ENCODE results near the gene KIAA0930.

KIAA0930 gene

DNA sequence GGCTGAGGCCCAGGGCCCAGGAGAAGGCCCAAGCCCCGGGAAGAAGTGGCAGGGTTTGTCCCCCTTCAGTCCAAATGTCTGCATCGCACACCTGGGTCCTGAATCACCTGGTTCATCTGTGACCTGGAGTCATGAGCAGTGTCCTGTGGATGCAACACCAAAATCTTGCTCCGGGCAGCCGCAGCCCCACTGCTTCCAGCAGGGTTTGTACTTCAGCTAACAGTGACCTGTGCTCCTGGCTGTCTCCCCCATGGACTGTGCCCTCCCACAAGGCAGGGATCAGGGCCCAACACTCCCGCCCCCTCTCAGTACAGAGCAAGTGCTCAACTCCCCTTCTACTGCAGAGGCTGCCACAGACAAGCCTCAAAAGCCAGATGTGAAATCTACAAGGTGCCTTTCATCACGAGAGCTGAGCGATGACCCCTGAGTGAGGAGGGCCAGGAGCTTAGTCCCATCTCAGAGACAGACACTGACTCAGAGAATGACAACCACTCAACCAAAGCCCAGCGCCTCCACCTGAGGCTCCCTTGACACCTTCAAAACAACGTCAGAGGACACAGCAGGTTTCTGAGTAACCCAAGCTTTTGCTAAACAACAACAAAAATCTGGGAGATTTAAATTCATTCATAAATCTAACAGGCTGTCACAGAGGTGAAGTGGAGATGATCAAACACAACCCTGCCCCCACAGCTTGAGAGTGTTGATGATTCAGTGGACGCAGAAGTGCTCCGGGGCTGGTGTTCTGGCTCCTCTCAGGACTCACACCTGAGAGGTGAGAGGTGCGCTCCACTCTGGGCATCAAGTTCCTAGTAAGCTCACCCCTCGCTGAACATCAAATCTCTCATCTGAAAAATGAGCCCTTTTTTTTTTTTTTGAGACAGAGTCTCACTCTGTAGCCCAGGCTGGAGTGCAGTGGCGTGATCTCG lies 3.4 kb downstream of the KIAA0930 start:
- no peak for DNase-seq

DNA sequence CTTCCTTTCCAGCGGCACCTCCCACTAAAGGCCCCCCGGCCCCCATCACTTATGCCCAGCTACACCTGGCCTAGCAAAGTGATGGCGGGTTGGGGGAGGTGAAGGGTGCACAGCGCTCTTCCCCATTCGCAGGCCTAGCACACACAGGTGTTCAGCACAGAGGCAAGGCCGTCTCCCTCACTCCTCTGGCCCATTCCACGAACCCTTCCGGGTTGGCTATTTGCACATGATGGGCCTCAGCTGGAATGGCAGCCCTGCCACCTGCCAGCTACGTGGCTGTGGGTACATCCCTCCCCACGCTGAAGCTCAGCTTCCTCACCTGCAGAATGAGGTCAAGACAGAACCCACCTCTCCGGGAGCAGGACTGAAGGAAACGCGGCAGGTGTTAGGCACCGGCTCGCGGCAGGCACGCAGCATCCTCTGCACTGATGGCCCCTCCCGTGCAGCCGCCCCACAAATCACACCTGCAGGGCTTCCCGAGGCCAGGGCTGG lies 4.8 kb downstream of the KIAA0930 start:
- no peak for DNase-seq

DNA sequence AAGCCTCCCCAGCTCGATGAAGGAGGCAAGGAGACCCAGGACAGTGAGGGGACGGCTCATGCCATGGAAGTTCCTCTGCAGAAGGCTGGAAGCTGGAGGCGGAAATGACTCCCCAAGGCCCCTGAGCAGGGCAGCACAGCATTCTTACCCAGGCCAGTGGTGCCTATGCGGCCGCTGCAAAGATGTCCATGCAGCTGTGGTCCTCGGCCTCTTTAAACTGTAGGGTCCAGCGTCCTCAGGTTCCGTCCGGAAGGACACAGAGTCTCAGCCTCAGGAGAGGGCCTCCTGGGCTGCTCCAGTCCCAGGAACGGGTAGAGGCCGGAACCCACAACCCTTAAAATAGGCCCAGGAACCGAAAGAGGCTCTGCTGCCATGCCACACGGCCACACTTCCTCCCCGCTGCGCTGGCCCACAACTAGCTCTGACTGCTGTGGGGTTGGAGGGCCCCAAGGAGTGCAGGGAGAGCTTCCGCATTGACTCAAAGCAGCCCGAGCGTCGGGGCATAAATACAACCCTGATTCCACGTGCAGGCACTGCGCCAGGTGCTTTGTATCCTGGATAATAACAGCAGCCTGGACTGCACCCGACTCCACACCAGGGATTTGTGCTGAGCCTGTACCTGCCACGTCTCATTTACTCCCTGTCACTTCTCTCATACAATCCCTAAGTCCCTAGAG lies 5.5 kb downstream of the KIAA0930 start:
- DNase-seq: no peak

- no peak for DNase-seq
These were observed 6.9 kb downstream of the KIAA0930 start for GRCh38 chr22:45233827-45234226.

DNA sequence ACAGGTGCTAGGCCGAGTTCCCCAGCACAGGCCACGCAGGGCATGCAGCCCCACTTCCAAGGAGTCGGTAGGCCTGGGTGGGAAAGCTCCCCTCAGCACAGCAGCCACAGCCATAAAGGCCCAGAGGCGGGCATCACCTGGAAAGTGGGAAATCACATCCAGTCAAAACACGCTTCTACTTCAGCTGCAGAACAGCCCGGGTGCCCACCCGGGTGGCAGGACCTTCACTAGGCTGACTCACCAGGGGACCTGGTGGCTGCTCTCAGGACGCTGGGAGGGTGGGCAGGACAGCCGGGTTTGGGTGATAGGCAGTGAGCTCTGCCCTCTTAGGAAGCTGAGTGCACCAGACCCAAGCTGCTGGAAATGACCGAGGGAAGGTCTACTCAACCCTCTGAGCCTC lies 7.3 kb downstream of the KIAA0930 start:
- no peak for DNase-seq

GRCh38 chr22:45231293-45231692 lies 9.4 kb downstream of the KIAA0930 start:
- DNase-seq: no peak

GRCh38 chr22:45230026-45230721 lies 10.5 kb downstream of the KIAA0930 start:
- no peak for DNase-seq

- DNase-seq: no peak
These were observed 11.5 kb downstream of the KIAA0930 start for GRCh38 chr22:45229181-45229580.

GRCh38 chr22:45228401-45228754 lies 12.3 kb downstream of the KIAA0930 start:
- no peak for DNase-seq

DNA sequence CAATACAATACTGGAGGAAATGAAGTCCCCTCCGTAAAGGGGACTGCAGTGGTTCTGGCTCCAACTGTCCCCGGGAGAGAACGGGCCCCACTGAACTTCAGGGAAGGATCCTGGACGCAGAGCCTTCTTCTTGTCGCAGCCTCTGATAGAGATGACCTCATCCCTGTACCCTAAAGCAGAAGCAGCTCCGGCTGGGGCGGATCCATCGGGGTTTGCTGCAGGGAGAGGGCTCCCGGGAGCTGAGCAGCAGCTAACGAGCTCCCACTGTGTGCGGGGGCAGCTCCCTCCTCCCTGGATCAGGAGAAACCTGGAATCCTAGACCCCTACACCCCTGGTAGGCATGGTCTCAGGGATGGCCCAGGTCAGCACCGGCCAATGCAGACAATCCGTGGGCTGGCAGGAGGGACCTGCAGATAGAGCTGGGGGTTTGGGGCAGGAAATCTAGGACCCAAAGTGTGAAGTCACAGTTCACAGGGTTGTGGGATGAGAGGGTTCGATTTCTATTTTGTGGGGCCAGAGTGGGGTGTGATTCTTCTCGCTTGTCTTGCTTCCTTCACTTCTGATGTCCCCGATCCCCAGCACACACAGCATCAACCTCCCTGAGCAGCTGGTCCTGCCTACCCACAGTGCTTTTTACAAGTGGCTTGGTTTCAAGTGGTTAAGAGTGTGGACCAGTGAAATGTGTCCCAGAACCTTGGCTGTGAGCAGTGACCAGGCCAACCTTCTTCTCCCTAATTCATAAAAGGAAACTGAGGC lies 12.9 kb downstream of the KIAA0930 start:
- no peak for DNase-seq

DNA sequence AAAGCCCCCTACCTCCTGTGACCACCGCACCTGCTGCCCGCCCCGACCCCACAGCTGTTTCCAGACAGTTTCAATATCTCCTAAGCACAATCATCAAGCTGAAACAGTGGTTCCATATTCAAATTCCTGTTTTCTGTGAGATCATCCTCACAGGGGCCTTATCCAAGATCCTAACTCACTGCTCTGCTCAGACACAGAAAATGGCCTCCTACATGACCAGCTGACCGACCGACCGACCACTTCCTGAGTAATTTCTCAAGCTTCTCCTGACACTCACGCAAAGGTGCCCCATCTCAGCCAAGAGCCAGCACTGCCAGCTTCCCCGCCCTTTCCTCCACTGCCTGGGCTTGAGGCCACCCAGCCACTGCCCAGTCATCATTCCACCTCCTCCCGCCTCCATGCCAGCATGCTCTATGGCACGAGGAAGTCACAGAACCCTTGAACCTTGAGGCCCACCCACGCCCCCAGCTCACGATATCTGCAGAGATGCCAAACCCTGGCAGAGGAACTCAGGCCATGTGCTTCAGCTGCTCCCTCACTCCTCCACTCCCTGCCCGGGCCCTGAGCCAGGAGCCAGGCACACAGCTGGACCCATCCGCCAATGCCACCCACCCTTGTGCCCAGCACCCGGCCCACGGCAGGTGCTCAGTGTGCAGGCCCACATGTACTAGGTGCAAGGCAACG lies 14.0 kb downstream of the KIAA0930 start:
- no peak for DNase-seq

GRCh38 chr22:45225732-45226502 lies 14.8 kb downstream of the KIAA0930 start:
- no peak for DNase-seq

GRCh38 chr22:45224988-45225731 lies 15.5 kb downstream of the KIAA0930 start:
- no peak for DNase-seq

DNA sequence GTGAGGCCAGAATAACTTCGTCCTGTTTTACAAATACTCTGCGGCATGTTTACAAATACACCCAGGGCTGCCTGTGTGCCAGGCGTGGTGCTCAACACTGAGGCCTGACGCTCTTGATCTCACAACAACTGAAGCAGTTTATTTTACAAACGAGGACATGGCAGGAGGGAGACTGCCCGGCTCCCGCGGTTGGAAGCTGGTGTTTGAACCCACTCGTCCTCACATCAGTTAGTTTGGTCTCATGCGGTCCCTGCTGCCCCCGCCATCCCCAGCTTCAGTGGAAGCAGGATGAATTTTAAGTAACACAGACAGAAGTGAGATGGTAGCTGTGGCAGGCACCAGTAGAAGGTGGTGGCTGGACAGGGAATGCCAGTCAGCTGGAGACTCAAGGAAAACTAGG lies 16.4 kb downstream of the KIAA0930 start:
- no peak for DNase-seq

DNA sequence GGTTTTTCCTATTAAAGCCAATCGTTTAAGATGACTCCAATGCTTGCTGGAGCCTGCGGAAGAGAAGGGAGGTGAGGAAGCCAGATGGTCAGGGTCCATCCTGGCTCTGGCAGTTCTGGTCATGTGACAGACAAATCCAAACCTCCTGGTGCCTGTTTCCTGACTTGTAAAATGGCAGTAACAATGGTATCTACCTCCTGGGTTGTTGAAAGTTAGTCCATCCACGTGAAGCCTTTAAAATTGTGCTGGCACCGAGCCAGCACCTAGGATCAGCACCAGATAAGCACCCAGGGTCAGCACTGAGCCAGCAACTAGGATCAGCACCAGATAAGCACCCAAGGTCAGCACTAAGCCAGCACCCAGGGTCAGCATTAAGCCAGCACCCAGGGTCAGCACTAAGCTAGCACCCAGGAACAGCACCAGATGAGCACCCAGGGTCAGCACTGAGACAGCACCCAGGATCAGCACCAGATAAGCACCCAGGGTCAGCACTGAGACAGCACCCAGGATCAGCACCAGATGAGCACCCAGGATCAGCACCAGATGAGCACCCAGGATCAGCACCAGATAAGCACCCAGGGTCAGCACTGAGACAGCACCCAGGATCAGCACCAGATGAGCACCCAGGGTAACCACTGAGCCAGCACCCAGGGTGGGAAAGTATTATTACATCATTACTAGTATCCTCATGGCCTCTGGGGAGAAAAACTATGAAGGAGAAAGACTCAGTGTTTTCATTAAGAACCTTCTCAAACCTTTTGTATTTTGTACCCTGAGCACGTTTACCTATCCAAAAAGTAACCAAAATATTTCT lies 17.2 kb downstream of the KIAA0930 start:
- DNase-seq: no peak

DNA sequence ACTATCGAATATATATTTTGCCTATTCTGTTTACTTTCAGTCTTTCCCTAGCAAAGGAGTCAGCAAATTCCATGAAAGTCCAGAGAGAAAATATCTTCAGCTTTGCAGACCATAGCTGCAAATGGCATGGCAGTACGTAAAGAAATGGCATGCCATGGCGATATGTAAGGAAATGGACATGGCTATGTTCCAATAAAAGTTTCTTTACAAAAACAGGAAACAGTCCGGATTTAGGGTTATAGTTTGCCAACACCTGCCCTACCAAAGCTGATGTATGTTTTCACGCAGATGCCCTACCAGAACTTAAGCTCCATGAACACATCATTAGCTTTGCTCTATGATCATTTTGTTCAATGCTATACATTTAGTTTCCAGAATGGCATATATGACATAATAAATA lies 19.5 kb downstream of the KIAA0930 start:
- no peak for DNase-seq

- DNase-seq: no peak
These were observed 21.7 kb downstream of the KIAA0930 start for GRCh38 chr22:45218976-45219375.

DNA sequence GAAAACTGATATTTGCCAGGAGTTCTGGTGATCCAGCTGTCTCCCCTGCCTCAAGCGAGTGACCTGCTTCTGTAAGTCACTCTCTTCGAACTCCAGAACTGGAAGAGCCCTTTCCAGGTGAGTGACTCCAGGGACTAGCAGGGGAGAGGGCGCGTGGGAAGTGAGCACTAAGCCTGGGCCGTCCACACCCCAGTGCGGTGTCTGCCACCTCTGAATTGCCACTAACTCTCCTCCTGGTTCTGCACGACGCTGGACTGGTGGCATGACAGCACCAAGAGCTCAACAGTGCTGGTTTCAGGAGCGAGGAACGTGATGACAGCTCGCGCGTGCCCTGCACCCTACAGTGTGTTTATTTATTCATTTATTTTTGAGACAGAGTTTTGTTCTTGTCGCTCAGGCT lies 22.9 kb downstream of the KIAA0930 start:
- DNase-seq: no peak

DNA sequence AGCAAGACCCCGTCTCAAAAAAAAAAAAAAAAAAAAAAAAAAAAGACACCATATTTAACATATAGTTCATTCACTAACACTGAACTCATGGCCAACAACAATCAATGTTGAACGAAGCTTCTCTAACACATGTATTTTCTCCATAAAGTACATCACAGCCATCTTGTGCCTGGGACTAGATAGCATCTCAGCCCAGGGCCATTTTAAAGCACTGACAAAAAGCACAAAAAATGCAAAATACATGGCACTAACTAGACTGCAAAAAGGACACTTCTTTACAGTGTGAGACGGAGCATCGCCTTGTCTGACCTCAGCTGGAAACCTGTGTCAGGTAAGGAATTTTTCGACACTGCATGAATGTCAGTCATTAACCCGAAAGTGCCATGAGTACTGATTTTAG lies 23.3 kb downstream of the KIAA0930 start:
- no peak for DNase-seq

Measured in NCI-H1930 (cell line).